GM19372 (cell line): ENCODE data around the gene ARVCF.

Experiments
- ATAC-seq: cut with Tn5 transposase; IDR thresholded peaks from one replicate; pipeline ENCODE4 v1.9.1; 2021; ENCODE audit warnings: mild to moderate bottlenecking, low read depth, moderate library complexity; ENCODE audit not compliant: unreplicated experiment

Gene ARVCF

GRCh38 chr22:19964701-19965386 lies 51.8 kb downstream of the ARVCF start:
- no peak for ATAC-seq

GRCh38 chr22:19963863-19964642 lies 52.6 kb downstream of the ARVCF start:
- no peak for ATAC-seq

- no peak for ATAC-seq
Observed at GRCh38 chr22:19962909-19963806, 53.5 kb downstream of the ARVCF start.

- ATAC-seq, result no peak
Observed at GRCh38 chr22:19962246-19962908, 54.2 kb downstream of the ARVCF start.

GRCh38 chr22:19961868-19962245 lies 54.8 kb downstream of the ARVCF start:
- ATAC-seq, result no peak

- no peak for ATAC-seq
Observed at GRCh38 chr22:19961201-19961580, 55.4 kb downstream of the ARVCF start.

- ATAC-seq, result no peak
Observed at GRCh38 chr22:19960491-19961200, 56.0 kb downstream of the ARVCF start.

- no peak for ATAC-seq
Observed at GRCh38 chr22:19959587-19960490, 56.8 kb downstream of the ARVCF start.

GRCh38 chr22:19959043-19959586 lies 57.5 kb downstream of the ARVCF start:
- ATAC-seq, result no peak

- no peak for ATAC-seq
Observed at GRCh38 chr22:19958083-19959042, 58.3 kb downstream of the ARVCF start.

- no peak for ATAC-seq
Observed at GRCh38 chr22:19957445-19957844, 59.2 kb downstream of the ARVCF start.

- no peak for ATAC-seq
Observed at GRCh38 chr22:19955241-19956128, 61.1 kb downstream of the ARVCF start.

- ATAC-seq, result no peak
Observed at GRCh38 chr22:19951346-19951745, 65.3 kb downstream of the ARVCF start.

GRCh38 chr22:19948057-19948760 lies 68.4 kb downstream of the ARVCF start:
- ATAC-seq, result no peak

- no peak for ATAC-seq
Observed at GRCh38 chr22:19943082-19944026, 73.3 kb downstream of the ARVCF start.
